GM13977 (cell line): ENCODE data around the gene SLC9B1.

ENCODE experiments used
- DNase-seq: peaks from one replicate; pipeline ENCODE4 v3.0.0; 2012; ENCODE audit warnings: low spot score
- in situ Hi-C: fragments of 300-500 bp; cut with MboI; formaldehyde crosslinking; loops from one replicate; pipeline ENCODE4 v1.12.0; 2022; ENCODE audit warnings: low sequenced_read_pairs, low pct_unique_long_range_greater_than_20kb, mixed read lengths, inconsistent platforms; ENCODE audit not compliant: unreplicated experiment
- TF ChIP-seq, protein P1 (sequence below): IDR thresholded peaks from 2 replicates; pipeline ENCODE4 v1.5.1; 2012; ENCODE audit warnings: mild to moderate bottlenecking, control low read depth; ENCODE audit not compliant: insufficient read depth; ENCODE audit errors: extremely low read depth, missing control alignments

SLC9B1 gene

GRCh38 chr4:103012551-103012950, 7.0 kb downstream of the SLC9B1 start:
- DNase-seq: no peak
- TF ChIP-seq, protein P1, sequence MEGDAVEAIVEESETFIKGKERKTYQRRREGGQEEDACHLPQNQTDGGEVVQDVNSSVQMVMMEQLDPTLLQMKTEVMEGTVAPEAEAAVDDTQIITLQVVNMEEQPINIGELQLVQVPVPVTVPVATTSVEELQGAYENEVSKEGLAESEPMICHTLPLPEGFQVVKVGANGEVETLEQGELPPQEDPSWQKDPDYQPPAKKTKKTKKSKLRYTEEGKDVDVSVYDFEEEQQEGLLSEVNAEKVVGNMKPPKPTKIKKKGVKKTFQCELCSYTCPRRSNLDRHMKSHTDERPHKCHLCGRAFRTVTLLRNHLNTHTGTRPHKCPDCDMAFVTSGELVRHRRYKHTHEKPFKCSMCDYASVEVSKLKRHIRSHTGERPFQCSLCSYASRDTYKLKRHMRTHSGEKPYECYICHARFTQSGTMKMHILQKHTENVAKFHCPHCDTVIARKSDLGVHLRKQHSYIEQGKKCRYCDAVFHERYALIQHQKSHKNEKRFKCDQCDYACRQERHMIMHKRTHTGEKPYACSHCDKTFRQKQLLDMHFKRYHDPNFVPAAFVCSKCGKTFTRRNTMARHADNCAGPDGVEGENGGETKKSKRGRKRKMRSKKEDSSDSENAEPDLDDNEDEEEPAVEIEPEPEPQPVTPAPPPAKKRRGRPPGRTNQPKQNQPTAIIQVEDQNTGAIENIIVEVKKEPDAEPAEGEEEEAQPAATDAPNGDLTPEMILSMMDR: no peak
- in situ Hi-C loops: no loop called here

DNA sequence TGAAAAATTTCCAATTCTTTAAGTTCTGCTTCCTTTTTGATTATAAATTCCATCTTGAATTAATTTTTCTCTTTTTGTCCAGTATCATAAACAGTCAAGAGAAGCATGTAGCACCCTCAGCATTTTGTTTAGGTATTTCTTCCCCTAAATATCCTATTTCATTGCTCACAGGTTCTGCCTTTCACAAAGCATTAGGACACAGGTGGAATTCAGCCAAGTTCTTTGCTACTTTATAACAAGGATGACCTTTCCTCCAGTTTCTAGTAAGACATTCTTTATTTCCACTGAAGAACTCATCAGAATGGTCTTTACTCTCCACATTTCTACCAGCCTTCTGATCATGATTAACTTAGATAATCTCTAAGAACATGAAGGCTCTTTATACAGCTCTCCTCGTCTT, 7.4 kb downstream of the SLC9B1 start:
- TF ChIP-seq, protein P1: no peak
- in situ Hi-C loops: no loop called here
- no peak for DNase-seq

DNA sequence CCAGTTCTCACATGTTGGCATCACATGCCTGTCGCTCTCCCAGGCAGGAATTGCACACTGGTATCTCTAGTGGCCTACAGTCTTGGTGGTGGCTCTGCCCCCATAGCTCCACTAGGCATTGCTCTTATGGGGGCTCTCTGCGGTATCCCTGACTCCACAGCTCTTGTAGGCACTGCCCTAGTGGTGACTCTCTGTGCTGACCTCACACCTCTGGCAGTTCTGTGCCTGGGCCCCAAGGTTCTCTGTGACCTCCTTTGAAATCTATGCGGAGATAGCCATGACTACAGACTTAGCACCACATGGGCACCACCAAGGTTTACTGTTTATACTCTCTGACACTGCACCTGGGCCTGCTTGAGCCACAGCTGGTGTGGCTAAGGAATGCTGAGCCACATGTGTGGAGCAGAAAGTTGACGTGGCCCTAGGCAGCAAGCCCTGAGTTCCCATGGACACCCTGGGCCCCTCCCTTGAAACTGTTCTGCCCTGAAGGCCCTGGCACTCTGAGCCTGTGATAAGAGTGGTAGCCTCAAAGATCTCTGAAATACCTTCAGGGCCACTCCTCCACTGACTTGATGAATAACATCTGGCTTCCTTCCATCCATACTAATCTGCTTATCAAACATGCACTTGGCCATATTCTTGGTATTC, 8.0 kb downstream of the SLC9B1 start:
- in situ Hi-C loops: no loop called here
- DNase-seq: no peak
- TF ChIP-seq, protein P1: no peak

- DNase-seq: no peak
- TF ChIP-seq, protein P1: no peak
- in situ Hi-C loops: no loop called here
Observed at GRCh38 chr4:103010804-103011203, 8.7 kb downstream of the SLC9B1 start.

GRCh38 chr4:103008875-103009729, 10.4 kb downstream of the SLC9B1 start:
- TF ChIP-seq, protein P1: peak; percentile 61
- in situ Hi-C loops: loop anchor here (10.0 kb wide), 2 partner anchors 384 to 564 kb away; no protein-coding TSS in a partner anchor
- peak; percentile 44 for DNase-seq

DNA sequence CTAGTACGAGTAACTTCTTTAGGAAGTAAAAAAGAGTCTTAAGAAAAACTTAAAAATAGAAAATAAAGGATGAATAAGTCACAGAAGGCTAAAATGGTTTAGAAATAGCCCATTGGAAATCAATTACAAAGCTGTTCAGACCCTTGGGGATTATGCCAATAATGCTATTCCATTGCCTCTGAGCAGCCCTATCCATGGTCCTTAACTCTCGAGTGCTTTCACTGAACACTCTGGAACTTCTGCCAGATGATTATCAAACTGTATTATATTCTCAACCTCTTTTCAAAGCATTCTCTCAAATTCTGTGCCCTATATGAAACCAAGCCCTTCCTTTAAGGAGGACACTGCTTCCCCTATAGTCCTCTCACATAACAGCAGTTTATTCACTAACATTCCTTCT, 17.0 kb downstream of the SLC9B1 start:
- TF ChIP-seq, protein P1: no peak
- in situ Hi-C loops: loop anchor here (10.0 kb wide), 2 partner anchors 378 to 558 kb away; no protein-coding TSS in a partner anchor
- no peak for DNase-seq
